AG09319 (cell line): ENCODE measurements around the gene TIGD6.

Source experiments
- DNase-seq: peaks from one replicate; pipeline ENCODE4 v3.0.0-alpha.2; 2010; ENCODE audit warnings: low read depth; ENCODE audit errors: extremely low read depth
- CTCF ChIP-seq: IDR thresholded peaks from 2 replicates; pipeline ENCODE4 v1.5.1; 2011; ENCODE audit warnings: low read depth, mild to moderate bottlenecking, inconsistent platforms, low read length, moderate library complexity

Gene TIGD6

GRCh38 chr5:149960272-149961185 lies 39.9 kb downstream of the TIGD6 start, which contains the start of gene SLC26A2:
SLC26A2 (plus strand) TSS chr5:149960758; CDS start chr5:149977653, 16,895 bp downstream.
- peak; percentile 94 for DNase-seq
- TF ChIP-seq CTCF: no peak

- TF ChIP-seq CTCF: peak; percentile 48
- DNase-seq: no peak
Observed at GRCh38 chr5:149959406-149960236, 40.8 kb downstream of the TIGD6 start.

- TF ChIP-seq CTCF: no peak
- DNase-seq: no peak
Observed at GRCh38 chr5:149957855-149958254, 42.6 kb downstream of the TIGD6 start.

GRCh38 chr5:149956685-149957084 lies 43.8 kb downstream of the TIGD6 start:
- TF ChIP-seq CTCF: no peak
- no peak for DNase-seq

- DNase-seq: no peak
- no peak for TF ChIP-seq CTCF
Observed at GRCh38 chr5:149954798-149955197, 45.7 kb downstream of the TIGD6 start.

- no peak for TF ChIP-seq CTCF
- DNase-seq: no peak
Observed at GRCh38 chr5:149953436-149954121, 46.9 kb downstream of the TIGD6 start.
